Nephron (organoid): Measurements from ENCODE around the gene BTBD17.

Source experiments
- H3K27ac Mint-ChIP-seq, 3 experiments: 2 replicates each; pipeline ENCODE4 v1.8.0; 2020; ENCODE audit warnings: mixed read lengths in 3 of 3, mild to moderate bottlenecking in 2 of 3, moderate library complexity in 1 of 3
- H3K27me3 Mint-ChIP-seq: 2 replicates; pipeline ENCODE4 v1.8.0; 2021; ENCODE audit warnings: low read depth, mild to moderate bottlenecking, moderate library complexity, mixed read lengths
- H3K36me3 Mint-ChIP-seq: 2 replicates; pipeline ENCODE4 v1.8.0; 2020; ENCODE audit warnings: low read depth, mixed read lengths
- H3K4me1 Mint-ChIP-seq: 2 replicates; pipeline ENCODE4 v1.8.0; 2020; ENCODE audit warnings: mixed read lengths
- H3K4me3 Mint-ChIP-seq, 3 experiments: 2 replicates each; pipeline ENCODE4 v1.8.0; 2020; ENCODE audit warnings: mild to moderate bottlenecking in 3 of 3, mixed read lengths in 3 of 3, moderate library complexity in 2 of 3
- H3K9me3 Mint-ChIP-seq: 2 replicates; pipeline ENCODE4 v1.8.0; 2020; ENCODE audit warnings: mixed read lengths
- CTCF ChIP-seq, 3 experiments: fragments of 200-600 bp; sonication (generic); IDR thresholded peaks; one replicate each; pipeline ENCODE4 v1.5.0; 2021; ENCODE audit warnings: antibody characterized with exemption in 3 of 3; ENCODE audit not compliant: unreplicated experiment in 3 of 3

Gene BTBD17

GRCh38 chr17:74354123-74354522 lies 7.5 kb downstream of the BTBD17 start:
- H3K4me3 Mint-ChIP-seq = no peak overlapping the region
- H3K4me1 Mint-ChIP-seq = no peaks in the 10 kb centered on the region

GRCh38 chr17:74353446-74354060 lies 8.1 kb downstream of the BTBD17 start:
- peaks cover 91% of the 10 kb centered on the region for H3K27me3 Mint-ChIP-seq
- H3K4me3 Mint-ChIP-seq = no peak overlapping the region
- no peaks in the 10 kb centered on the region for H3K36me3 Mint-ChIP-seq
- no peaks in the 10 kb centered on the region for H3K4me1 Mint-ChIP-seq
- H3K9me3 Mint-ChIP-seq = no peaks in the 10 kb centered on the region
- no peak for TF ChIP-seq CTCF (IDR thresholded peaks at IDR 0.05; ENCODE audit: unreplicated experiment in 3 of 3)
- no peak overlapping the region for H3K27ac Mint-ChIP-seq

More at GRCh38 chr17:74354123-74354522, 7.5 kb downstream of the BTBD17 start:
- no peak overlapping the region for H3K27ac Mint-ChIP-seq
- no peaks in the 10 kb centered on the region for H3K9me3 Mint-ChIP-seq
- H3K27me3 Mint-ChIP-seq = peaks cover 92% of the 10 kb centered on the region
- no peaks in the 10 kb centered on the region for H3K36me3 Mint-ChIP-seq
- peak; percentile 52 to 81 (median 59) for TF ChIP-seq CTCF (IDR thresholded peaks at IDR 0.05; ENCODE audit: unreplicated experiment in 3 of 3)

- Mint-ChIP-seq H3K27ac (no peak overlapping the region), H3K4me1 (no peaks in the 10 kb centered on the region), H3K27me3 (peaks cover 93% of the 10 kb centered on the region), H3K9me3 (no peaks in the 10 kb centered on the region), H3K36me3 (no peaks in the 10 kb centered on the region), H3K4me3 (no peak overlapping the region)
- TF ChIP-seq CTCF (IDR thresholded peaks at IDR 0.05; ENCODE audit: unreplicated experiment in 3 of 3) = peak; percentile 17 to 34 (median 21)
Observed at GRCh38 chr17:74351552-74352210, 10.0 kb downstream of the BTBD17 start.

DNA sequence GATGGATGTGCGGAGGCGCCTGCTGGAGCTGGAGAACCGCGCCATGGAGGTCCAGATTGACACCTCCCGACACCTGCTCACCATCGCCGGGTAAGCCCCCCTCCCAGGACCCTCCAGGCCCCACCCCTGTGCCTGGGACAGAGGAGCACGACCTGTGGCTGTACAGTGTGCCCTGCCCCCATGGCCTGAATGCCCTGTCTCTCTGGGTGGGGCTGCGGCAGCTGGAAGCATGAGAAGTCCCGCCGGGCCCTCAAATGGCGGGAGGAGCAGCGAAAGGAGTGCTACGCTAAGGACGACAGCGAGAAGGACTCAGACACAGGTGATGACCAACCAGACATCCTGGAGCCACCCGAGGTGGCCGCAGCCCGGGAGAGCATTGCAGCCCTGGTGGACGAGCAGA lies 11.2 kb downstream of the BTBD17 start:
- Mint-ChIP-seq H3K9me3 (no peaks in the 10 kb centered on the region), H3K27me3 (peaks cover 82% of the 10 kb centered on the region), H3K4me3 (peak overlapping the region in 1 of 3 experiments; percentile 24), H3K36me3 (no peaks in the 10 kb centered on the region), H3K4me1 (no peaks in the 10 kb centered on the region), H3K27ac (no peak overlapping the region)
- no peak for TF ChIP-seq CTCF (IDR thresholded peaks at IDR 0.05; ENCODE audit: unreplicated experiment in 3 of 3)

GRCh38 chr17:74349120-74349519 lies 12.5 kb downstream of the BTBD17 start:
- H3K9me3 Mint-ChIP-seq = no peaks in the 10 kb centered on the region
- peaks cover 74% of the 10 kb centered on the region for H3K27me3 Mint-ChIP-seq
- no peak overlapping the region for H3K4me3 Mint-ChIP-seq
- H3K4me1 Mint-ChIP-seq = no peaks in the 10 kb centered on the region
- no peaks in the 10 kb centered on the region for H3K36me3 Mint-ChIP-seq
- TF ChIP-seq CTCF (IDR thresholded peaks at IDR 0.05; ENCODE audit: unreplicated experiment in 3 of 3) = no peak
- no peak overlapping the region for H3K27ac Mint-ChIP-seq

- TF ChIP-seq CTCF (IDR thresholded peaks at IDR 0.05; ENCODE audit: unreplicated experiment in 3 of 3) = no peak
- no peaks in the 10 kb centered on the region for H3K9me3 Mint-ChIP-seq
- H3K27me3 Mint-ChIP-seq = peaks cover 63% of the 10 kb centered on the region
- no peaks in the 10 kb centered on the region for H3K4me1 Mint-ChIP-seq
- no peak overlapping the region for H3K4me3 Mint-ChIP-seq
- H3K36me3 Mint-ChIP-seq = no peaks in the 10 kb centered on the region
- no peak overlapping the region for H3K27ac Mint-ChIP-seq
Observed at GRCh38 chr17:74347646-74348045, 14.0 kb downstream of the BTBD17 start.
